Panc1 (cell line): ENCODE measurements around the gene STARD9. TPM values are rescaled to one million over a fixed set of nuclear protein-coding genes. Genes with fewer than 3 reads are reported as not detected.

ENCODE experiments used
- ATAC-seq: fragments of 200-7000 bp; cut with Tn5 transposase; 2 replicates; pipeline ENCODE4 v1.9.1; 2020; ENCODE audit warnings: mild to moderate bottlenecking, moderate library complexity
- BruUV-seq: library from RNA; stranded (reverse); fragments of 400-500 nt; replicated peaks from 2 replicates; lab custom pipeline; 2021; lab: Mats Ljungman, UMichigan
- CTCF ChIA-PET: fragments of 300-600 bp; sonication (Branson Sonifier 250); formaldehyde crosslinking; loops from one replicate; lab custom pipeline; 2022; ENCODE audit warnings: antibody characterized with exemption; lab: Charles Lee
- POLR2A ChIA-PET: fragments of 300-600 bp; sonication (Branson Sonifier 250); formaldehyde crosslinking; loops from one replicate; lab custom pipeline; 2022; ENCODE audit warnings: antibody characterized with exemption; lab: Charles Lee
- DNase-seq: peaks from one replicate; pipeline ENCODE4 v3.0.0-alpha.2; 2010; ENCODE audit warnings: low read depth, low spot score
- H3K27ac ChIP-seq: 2 replicates; pipeline ENCODE4 v1.5.1; 2011; ENCODE audit warnings: mild to moderate bottlenecking, low read length, inconsistent platforms
- H3K27me3 ChIP-seq: fragments of 200-500 bp; sonication (Bioruptor generic); 2 replicates; pipeline ENCODE4 v1.6.0; 2014; ENCODE audit warnings: low read length, inconsistent platforms; ENCODE audit not compliant: control insufficient read depth, insufficient read depth
- H3K36me3 ChIP-seq: fragments of 200-500 bp; sonication (Bioruptor generic); 2 replicates; pipeline ENCODE4 v1.5.1; 2014; ENCODE audit warnings: inconsistent platforms, mild to moderate bottlenecking, low read length, moderate library complexity; ENCODE audit not compliant: control insufficient read depth, insufficient read depth
- H3K4me1 ChIP-seq: 2 replicates; pipeline ENCODE4 v1.5.1; 2011; ENCODE audit warnings: inconsistent platforms, mild to moderate bottlenecking, low read length, moderate library complexity; ENCODE audit not compliant: control insufficient read depth, insufficient read depth
- H3K4me3 ChIP-seq, 2 experiments: 2 replicates each; pipeline ENCODE4 v1.5.1; 2011 to 2012; ENCODE audit warnings: low read depth in 2 of 2, low read length in 2 of 2, mild to moderate bottlenecking in 2 of 2, inconsistent platforms in 1 of 2, moderate library complexity in 1 of 2
- H3K9me3 ChIP-seq: fragments of 200-500 bp; sonication (Bioruptor generic); 2 replicates; pipeline ENCODE4 v1.5.1; 2014; ENCODE audit warnings: low read depth, mild to moderate bottlenecking, inconsistent platforms, low read length, moderate library complexity; ENCODE audit not compliant: control insufficient read depth, insufficient read depth
- POLR2AphosphoS5 ChIP-seq: IDR thresholded peaks from 2 replicates; pipeline ENCODE4 v1.6.1; 2012; ENCODE audit warnings: mild to moderate bottlenecking, low read depth, low read length, moderate library complexity
- SIN3A ChIP-seq: IDR thresholded peaks from 2 replicates; pipeline ENCODE4 v1.6.1; 2012; ENCODE audit warnings: low read depth, mild to moderate bottlenecking, low read length, moderate library complexity, borderline replicate concordance; ENCODE audit not compliant: insufficient read depth
- TCF7L2 ChIP-seq: IDR thresholded peaks from 2 replicates; pipeline ENCODE4 v1.6.1; 2011; ENCODE audit warnings: mild to moderate bottlenecking, low read depth, low read length, inconsistent platforms
- in situ Hi-C: cut with HindIII; loops from 2 replicates; pipeline ENCODE4 v1.10.0; 2016; ENCODE audit warnings: low sequenced_read_pairs, low pct_unique_long_range_greater_than_20kb
- intact Hi-C: fragments of 100-400 bp; cut with micrococcal nuclease; formaldehyde crosslinking; loops from one replicate; pipeline ENCODE4 v1.10.0; 2022; ENCODE audit not compliant: unreplicated experiment
- total RNA-seq: library from RNA; stranded (reverse); gene quantifications from one replicate; pipeline ENCODE4 v1.2.1, GENCODE V29; 2021; ENCODE audit not compliant: unreplicated experiment
- TF ChIP-seq, protein P1 (sequence below): fragments of 450-650 bp; IDR thresholded peaks from 2 replicates; pipeline ENCODE4 v1.5.1; 2017; ENCODE audit warnings: mild to moderate bottlenecking
- TF ChIP-seq, protein P2 (sequence below), 2 experiments: IDR thresholded peaks; 2 replicates each; pipeline ENCODE4 v1.6.1; 2011 to 2012; ENCODE audit warnings: low read depth in 2 of 2, control low read depth in 1 of 2, low read length in 1 of 2, mild to moderate bottlenecking in 1 of 2, moderate library complexity in 1 of 2; ENCODE audit not compliant: insufficient read depth in 1 of 2

Gene STARD9
- total RNA-seq, 1 experiment from 2014 or later: 13.4 TPM

DNA sequence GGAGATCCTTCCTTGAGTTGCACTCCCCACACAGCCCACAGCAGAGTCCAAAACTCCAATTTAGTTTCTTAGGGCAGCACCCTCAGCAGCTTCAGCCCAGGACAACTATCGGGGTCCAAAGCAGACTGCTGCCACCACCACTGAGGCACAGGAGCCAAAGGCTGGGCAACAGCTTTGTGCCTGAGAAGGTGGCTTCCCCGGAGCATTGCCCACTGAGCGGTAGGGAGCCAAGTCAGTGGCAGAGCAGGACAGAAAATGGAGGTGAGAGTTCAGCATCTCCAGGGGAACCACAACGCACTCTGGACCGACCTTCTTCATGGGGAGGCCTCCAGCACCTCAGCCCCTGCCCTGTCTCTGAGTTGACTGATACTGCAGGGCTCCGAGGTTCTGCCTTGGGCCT lies 118.1 kb downstream of the STARD9 start:
- intact Hi-C loops (no loop called here), in situ Hi-C loops (no loop called here)
- TF ChIP-seq TCF7L2: no peak
- TF ChIP-seq, protein P1, sequence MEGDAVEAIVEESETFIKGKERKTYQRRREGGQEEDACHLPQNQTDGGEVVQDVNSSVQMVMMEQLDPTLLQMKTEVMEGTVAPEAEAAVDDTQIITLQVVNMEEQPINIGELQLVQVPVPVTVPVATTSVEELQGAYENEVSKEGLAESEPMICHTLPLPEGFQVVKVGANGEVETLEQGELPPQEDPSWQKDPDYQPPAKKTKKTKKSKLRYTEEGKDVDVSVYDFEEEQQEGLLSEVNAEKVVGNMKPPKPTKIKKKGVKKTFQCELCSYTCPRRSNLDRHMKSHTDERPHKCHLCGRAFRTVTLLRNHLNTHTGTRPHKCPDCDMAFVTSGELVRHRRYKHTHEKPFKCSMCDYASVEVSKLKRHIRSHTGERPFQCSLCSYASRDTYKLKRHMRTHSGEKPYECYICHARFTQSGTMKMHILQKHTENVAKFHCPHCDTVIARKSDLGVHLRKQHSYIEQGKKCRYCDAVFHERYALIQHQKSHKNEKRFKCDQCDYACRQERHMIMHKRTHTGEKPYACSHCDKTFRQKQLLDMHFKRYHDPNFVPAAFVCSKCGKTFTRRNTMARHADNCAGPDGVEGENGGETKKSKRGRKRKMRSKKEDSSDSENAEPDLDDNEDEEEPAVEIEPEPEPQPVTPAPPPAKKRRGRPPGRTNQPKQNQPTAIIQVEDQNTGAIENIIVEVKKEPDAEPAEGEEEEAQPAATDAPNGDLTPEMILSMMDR: no peak
- TF ChIP-seq, protein P2, sequence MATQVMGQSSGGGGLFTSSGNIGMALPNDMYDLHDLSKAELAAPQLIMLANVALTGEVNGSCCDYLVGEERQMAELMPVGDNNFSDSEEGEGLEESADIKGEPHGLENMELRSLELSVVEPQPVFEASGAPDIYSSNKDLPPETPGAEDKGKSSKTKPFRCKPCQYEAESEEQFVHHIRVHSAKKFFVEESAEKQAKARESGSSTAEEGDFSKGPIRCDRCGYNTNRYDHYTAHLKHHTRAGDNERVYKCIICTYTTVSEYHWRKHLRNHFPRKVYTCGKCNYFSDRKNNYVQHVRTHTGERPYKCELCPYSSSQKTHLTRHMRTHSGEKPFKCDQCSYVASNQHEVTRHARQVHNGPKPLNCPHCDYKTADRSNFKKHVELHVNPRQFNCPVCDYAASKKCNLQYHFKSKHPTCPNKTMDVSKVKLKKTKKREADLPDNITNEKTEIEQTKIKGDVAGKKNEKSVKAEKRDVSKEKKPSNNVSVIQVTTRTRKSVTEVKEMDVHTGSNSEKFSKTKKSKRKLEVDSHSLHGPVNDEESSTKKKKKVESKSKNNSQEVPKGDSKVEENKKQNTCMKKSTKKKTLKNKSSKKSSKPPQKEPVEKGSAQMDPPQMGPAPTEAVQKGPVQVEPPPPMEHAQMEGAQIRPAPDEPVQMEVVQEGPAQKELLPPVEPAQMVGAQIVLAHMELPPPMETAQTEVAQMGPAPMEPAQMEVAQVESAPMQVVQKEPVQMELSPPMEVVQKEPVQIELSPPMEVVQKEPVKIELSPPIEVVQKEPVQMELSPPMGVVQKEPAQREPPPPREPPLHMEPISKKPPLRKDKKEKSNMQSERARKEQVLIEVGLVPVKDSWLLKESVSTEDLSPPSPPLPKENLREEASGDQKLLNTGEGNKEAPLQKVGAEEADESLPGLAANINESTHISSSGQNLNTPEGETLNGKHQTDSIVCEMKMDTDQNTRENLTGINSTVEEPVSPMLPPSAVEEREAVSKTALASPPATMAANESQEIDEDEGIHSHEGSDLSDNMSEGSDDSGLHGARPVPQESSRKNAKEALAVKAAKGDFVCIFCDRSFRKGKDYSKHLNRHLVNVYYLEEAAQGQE (IDR thresholded peaks at IDR 0.05; ENCODE audit: insufficient read depth in 1 of 2, low read depth in 2 of 2, low read length in 1 of 2): no peak
- no peak for TF ChIP-seq POLR2AphosphoS5
- no peak for TF ChIP-seq SIN3A
- ChIA-PET POLR2A (no interaction called here), CTCF (no interaction called here)
- no peaks in the 10 kb centered on the region for H3K9me3 ChIP-seq
- no peaks in the 10 kb centered on the region for H3K4me1 ChIP-seq
- no peaks in the 10 kb centered on the region for H3K27me3 ChIP-seq
- H3K4me3 ChIP-seq: no peak overlapping the region
- no peak for ATAC-seq
- no peak overlapping the region for H3K27ac ChIP-seq
- H3K36me3 ChIP-seq: no peaks in the 10 kb centered on the region
- BruUV-seq: no TSS peak
- no peak for DNase-seq

DNA sequence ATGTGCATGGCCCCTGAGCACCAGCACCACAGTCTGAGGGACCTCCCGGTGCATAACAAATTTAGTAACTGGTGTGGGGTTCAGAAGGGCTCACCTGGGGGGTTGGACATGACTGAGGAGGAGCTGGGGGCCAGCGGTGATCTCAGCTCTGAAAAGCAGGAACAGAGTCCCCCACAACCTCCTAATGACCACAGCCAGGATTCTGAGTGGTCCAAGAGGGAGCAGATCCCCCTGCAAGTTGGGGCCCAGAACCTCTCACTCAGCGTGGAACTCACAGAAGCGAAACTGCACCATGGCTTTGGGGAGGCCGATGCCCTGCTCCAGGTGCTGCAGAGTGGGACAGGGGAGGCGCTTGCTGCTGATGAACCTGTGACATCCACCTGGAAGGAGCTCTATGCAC lies 118.5 kb downstream of the STARD9 start:
- no peaks in the 10 kb centered on the region for H3K27me3 ChIP-seq
- H3K9me3 ChIP-seq: no peaks in the 10 kb centered on the region
- no peaks in the 10 kb centered on the region for H3K4me1 ChIP-seq
- ChIA-PET CTCF (no interaction called here), POLR2A (no interaction called here)
- H3K4me3 ChIP-seq: no peak overlapping the region
- ATAC-seq: no peak
- H3K27ac ChIP-seq: no peak overlapping the region
- TF ChIP-seq, protein P1: no peak
- TF ChIP-seq TCF7L2 (no peak), SIN3A (no peak), POLR2AphosphoS5 (no peak)
- TF ChIP-seq, protein P2 (IDR thresholded peaks at IDR 0.05; ENCODE audit: insufficient read depth in 1 of 2, low read depth in 2 of 2, low read length in 1 of 2): no peak
- in situ Hi-C loops: no loop called here
- no peaks in the 10 kb centered on the region for H3K36me3 ChIP-seq
- BruUV-seq: no TSS peak
- DNase-seq: no peak
- intact Hi-C loops: no loop called here
